Transverse colon (tissue), 4 donors: Measurements from ENCODE around the gene E2F1. TPM values are rescaled to one million over a fixed set of nuclear protein-coding genes. Genes with fewer than 3 reads are reported as not detected.

ENCODE experiments used
- DNase-seq: peaks from one replicate; pipeline ENCODE4 v3.0.0-alpha.2; 2019
- H3K27ac ChIP-seq, 4 donors: fragments of 200-600 bp; sonication (generic); 2 replicates each; pipeline ENCODE4 v1.5.1; 2016 to 2018; ENCODE audit warnings: inconsistent platforms in 4 of 4
- H3K27me3 ChIP-seq: fragments of 200-600 bp; sonication (generic); 2 replicates; pipeline ENCODE4 v1.5.1; 2017; ENCODE audit warnings: inconsistent platforms
- H3K36me3 ChIP-seq, 4 donors: fragments of 200-600 bp; sonication (generic); 2 replicates each; pipeline ENCODE4 v1.5.1; 2017 to 2019; ENCODE audit warnings: inconsistent platforms in 4 of 4
- H3K4me1 ChIP-seq, 4 donors: fragments of 200-600 bp; sonication (generic); 2 replicates each; pipeline ENCODE4 v1.5.1; 2017 to 2020; ENCODE audit warnings: inconsistent platforms in 4 of 4
- H3K4me3 ChIP-seq, 4 donors: fragments of 200-600 bp; sonication (generic); 1 replicate in 1 of 4; 2 replicates in 3 of 4; pipeline versions ENCODE4 v1.5.1 to v1.6.1; 2017 to 2019; ENCODE audit warnings: inconsistent platforms in 4 of 4
- H3K9me3 ChIP-seq, 2 donors: fragments of 200-600 bp; sonication (generic); 2 replicates each; pipeline ENCODE4 v1.5.1; 2017 to 2019; ENCODE audit warnings: inconsistent platforms in 2 of 2
- EP300 ChIP-seq: sonication (generic); formaldehyde crosslinking; IDR thresholded peaks from one replicate; pipeline ENCODE4 v1.6.1; 2017; ENCODE audit warnings: antibody characterized with exemption, low read depth
- POLR2A ChIP-seq: fragments of 450-650 bp; IDR thresholded peaks from one replicate; pipeline ENCODE4 v1.6.1; 2016; ENCODE audit warnings: antibody characterized with exemption, mild to moderate bottlenecking, moderate library complexity
- POLR2AphosphoS5 ChIP-seq, 3 donors: sonication (generic); formaldehyde crosslinking; IDR thresholded peaks; one replicate each; pipeline ENCODE4 v1.6.1; 2016; ENCODE audit warnings: antibody characterized with exemption in 3 of 3
- WGBS, 2 donors: methylation state at CpG; one replicate each; pipeline ENCODE4 v1.1.5; 2018; ENCODE audit warnings: low coverage in 1 of 2; 5-methylcytosine and 5-hydroxymethylcytosine counted together
- in situ Hi-C, 4 donors: fragments of 200-750 bp; cut with MboI; loops; one replicate each; pipeline versions ENCODE4 v1.15.0 to v1.15.1; 2017; ENCODE audit warnings: low sequenced_read_pairs in 3 of 4, low pct_ligation_motif_present in 1 of 4, low pct_unique_long_range_greater_than_20kb in 1 of 4
- intact Hi-C: fragments of 100-400 bp; cut with DNase I; formaldehyde crosslinking; loops from one replicate; pipeline ENCODE4 v1.15.1; 2023; ENCODE audit warnings: low total_unique reads
- total RNA-seq, 4 donors: library from RNA; depleted of rRNA; stranded (reverse); fragments of >200 nt; gene quantifications; one replicate each; pipeline ENCODE4 v1.1.0, GENCODE V29; 2016
- TF ChIP-seq, protein P1 (sequence below), 5 experiments: fragments of 200-600 bp in 3 of 5; fragments of 450-650 bp in 2 of 5; sonication (generic) in 3 of 5; IDR thresholded peaks; 1 replicate in 2 of 5; 2 replicates in 3 of 5; pipeline ENCODE4 v1.5.1; 2016 to 2017; ENCODE audit warnings: antibody characterized with exemption in 5 of 5, inconsistent platforms in 3 of 5, mild to moderate bottlenecking in 2 of 5, moderate library complexity in 1 of 5

E2F1 gene
- total RNA-seq, 4 donors from 2014 or later = 1.2 to 2.7 (median 2.1) TPM; not detected in 1

DNA sequence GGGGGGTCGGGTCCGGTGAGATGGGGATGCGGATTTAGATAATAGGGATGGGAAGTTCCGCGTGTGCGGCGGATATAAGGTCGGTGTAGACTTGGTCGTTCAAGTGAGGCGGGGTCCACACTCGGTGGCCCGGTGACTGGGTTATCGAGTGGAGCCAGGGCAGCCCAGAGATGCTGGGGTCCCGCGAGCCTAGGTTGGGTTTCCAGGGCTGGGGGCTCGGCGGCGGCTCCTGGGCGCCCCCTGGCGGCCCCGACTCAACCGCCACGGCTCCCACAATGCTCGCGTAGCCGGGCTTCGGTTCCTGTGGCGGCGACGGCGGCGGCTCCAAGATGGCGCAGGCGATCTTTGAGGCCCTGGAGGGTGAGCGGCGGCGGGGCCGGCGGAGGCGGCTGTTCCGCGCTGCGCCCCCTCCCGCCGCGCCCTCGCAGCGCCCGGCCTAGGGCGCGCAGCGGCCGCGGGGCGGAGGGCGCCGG, 45.5 kb upstream of the E2F1 start, which contains the start of gene ZNF341:
Gene ZNF341 (plus strand): TSS at position 304 of the 473 bp plus-strand sequence. CDS start 26 bp downstream, at position 330.
- Histone ChIP-seq H3K27ac (peak within 1 kb of the TSS; percentile 83 to 99 (median 96)), H3K27me3 (no peaks in the 10 kb centered on the region), H3K4me1 (peaks cover 17 to 30% (median 22%) of the 10 kb centered on the region in 4 donors), H3K36me3 (no peaks in the 10 kb centered on the region), H3K4me3 (peak within 1 kb of the TSS; percentile 44 to 57 (median 50)), H3K9me3 (peaks cover 6 to 7% of the 10 kb centered on the region in 2 donors)
- peak; percentile 91 for DNase-seq
- TF ChIP-seq EP300 = no peak
- no peak for TF ChIP-seq POLR2A
- TF ChIP-seq, protein P1, sequence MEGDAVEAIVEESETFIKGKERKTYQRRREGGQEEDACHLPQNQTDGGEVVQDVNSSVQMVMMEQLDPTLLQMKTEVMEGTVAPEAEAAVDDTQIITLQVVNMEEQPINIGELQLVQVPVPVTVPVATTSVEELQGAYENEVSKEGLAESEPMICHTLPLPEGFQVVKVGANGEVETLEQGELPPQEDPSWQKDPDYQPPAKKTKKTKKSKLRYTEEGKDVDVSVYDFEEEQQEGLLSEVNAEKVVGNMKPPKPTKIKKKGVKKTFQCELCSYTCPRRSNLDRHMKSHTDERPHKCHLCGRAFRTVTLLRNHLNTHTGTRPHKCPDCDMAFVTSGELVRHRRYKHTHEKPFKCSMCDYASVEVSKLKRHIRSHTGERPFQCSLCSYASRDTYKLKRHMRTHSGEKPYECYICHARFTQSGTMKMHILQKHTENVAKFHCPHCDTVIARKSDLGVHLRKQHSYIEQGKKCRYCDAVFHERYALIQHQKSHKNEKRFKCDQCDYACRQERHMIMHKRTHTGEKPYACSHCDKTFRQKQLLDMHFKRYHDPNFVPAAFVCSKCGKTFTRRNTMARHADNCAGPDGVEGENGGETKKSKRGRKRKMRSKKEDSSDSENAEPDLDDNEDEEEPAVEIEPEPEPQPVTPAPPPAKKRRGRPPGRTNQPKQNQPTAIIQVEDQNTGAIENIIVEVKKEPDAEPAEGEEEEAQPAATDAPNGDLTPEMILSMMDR (IDR thresholded peaks at IDR 0.05) = peak; percentile 85 to 95 (median 90)
- no peak for TF ChIP-seq POLR2AphosphoS5 (IDR thresholded peaks at IDR 0.05)
- in situ Hi-C loops (no loop called here), intact Hi-C loops (no loop called here)
- 13% methylated on average over 27 of the region's 57 CpGs; no CpG with 5 or more reads in 1 of the 2 donors for whole genome bisulfite sequencing, 2 donors

DNA sequence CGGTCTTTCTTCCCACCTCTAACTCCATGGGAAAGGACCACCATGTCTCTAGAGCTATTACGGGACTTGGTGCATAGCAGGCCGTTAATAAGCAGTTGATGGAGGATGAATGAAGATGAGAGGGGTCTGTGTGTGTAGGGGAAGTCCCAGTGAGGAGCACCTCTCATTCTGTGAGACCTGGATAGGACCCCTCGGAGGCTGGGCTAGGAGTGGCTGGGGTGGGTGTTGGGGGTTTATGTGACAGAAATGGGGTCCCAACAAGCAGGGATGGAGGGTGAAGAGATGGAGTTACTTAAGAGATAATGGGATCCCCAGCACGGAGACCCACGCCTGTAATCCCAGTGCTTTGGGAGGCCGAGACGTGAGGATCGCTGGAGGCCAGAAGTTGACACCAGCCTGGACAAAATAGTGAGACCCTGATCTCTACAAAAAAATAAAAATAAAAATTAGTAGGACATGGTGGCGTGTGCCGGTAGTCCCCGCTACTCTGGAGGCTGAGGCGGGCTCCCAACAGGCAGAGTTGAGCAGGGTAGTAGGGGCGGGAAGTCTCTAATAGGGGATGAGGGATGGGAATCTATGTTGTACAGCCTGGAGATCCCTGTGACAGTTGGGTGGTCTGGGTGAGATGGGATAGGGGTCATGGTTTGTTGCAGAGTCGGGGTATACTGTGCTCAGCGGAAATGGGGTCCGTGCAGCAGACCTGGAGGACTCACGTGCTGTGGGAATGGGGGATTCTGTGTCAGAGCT, 44.9 kb upstream of the E2F1 start:
- no peaks in the 10 kb centered on the region for H3K36me3 ChIP-seq
- intact Hi-C loops (no loop called here), in situ Hi-C loops (no loop called here)
- 86 to 100% methylated on average over 1 to 18 of the region's 18 CpGs for WGBS, 2 donors
- no peak for DNase-seq
- H3K27ac ChIP-seq = peak overlapping the region; percentile 83 to 99 (median 96)
- TF ChIP-seq, protein P1 (IDR thresholded peaks at IDR 0.05) = no peak
- TF ChIP-seq POLR2AphosphoS5 (IDR thresholded peaks at IDR 0.05) = no peak
- no peak for TF ChIP-seq EP300
- TF ChIP-seq POLR2A = no peak
- peaks cover 0 to 2% of the 10 kb centered on the region in 2 donors for H3K9me3 ChIP-seq
- peak overlapping the region; percentile 25 to 57 (median 40) for H3K4me3 ChIP-seq
- peaks cover 17 to 30% (median 22%) of the 10 kb centered on the region in 4 donors for H3K4me1 ChIP-seq
- H3K27me3 ChIP-seq = no peaks in the 10 kb centered on the region

DNA sequence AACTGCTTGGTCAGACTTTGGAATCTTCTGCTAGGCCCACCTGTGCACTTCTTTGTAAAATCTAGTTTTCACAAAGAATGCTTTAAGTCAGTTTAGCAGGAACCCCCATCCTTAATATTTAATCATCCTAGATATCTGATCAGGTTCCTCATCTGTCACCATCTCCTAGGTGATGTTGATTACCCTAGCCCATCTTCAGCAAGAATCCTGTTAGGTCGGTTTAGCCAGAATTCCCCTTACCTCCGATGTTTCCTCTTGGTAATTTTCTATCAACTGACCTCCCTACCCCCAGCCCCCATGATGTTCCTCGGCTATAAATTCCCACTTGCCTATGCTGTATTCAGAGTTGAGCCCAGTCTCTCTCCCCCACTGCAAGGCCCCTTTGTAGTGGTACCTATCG, 42.9 kb upstream of the E2F1 start:
- Histone ChIP-seq H3K27ac (no peak overlapping the region), H3K9me3 (no peaks in the 10 kb centered on the region), H3K4me1 (peaks cover 12 to 26% (median 18%) of the 10 kb centered on the region in 4 donors), H3K36me3 (no peaks in the 10 kb centered on the region), H3K4me3 (no peak overlapping the region), H3K27me3 (no peaks in the 10 kb centered on the region)
- 71 to 77% methylated on average over 4 of the region's 4 CpGs for WGBS, 2 donors
- no peak for DNase-seq
- TF ChIP-seq, protein P1 (IDR thresholded peaks at IDR 0.05) = no peak
- TF ChIP-seq POLR2A = no peak
- TF ChIP-seq POLR2AphosphoS5 (IDR thresholded peaks at IDR 0.05) = no peak
- TF ChIP-seq EP300 = no peak
- in situ Hi-C loops = no loop called here
- intact Hi-C loops = no loop called here

DNA sequence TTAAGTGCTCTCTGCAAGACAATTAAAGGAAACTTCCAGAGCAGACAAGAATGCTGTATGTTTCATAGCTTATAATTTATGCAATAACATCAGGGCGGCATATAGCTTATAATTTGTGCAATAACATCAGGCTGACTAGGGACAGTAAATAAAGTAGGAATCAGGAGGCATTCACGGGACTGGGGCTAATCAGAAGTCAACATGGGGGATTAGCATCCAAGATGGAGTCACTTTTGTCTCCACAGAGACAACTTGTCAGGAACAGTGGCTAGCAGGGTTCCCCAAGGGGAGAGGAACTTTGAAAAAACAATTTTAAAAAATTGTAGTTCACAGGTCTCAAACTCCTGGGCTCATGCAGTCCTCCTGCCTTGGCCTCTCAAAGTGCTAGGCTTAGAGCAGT, 42.3 kb upstream of the E2F1 start:
- Histone ChIP-seq H3K4me1 (peaks cover 6 to 19% (median 12%) of the 10 kb centered on the region in 4 donors), H3K4me3 (no peak overlapping the region), H3K27me3 (no peaks in the 10 kb centered on the region), H3K27ac (no peak overlapping the region), H3K36me3 (no peaks in the 10 kb centered on the region), H3K9me3 (no peaks in the 10 kb centered on the region)
- no peak for TF ChIP-seq POLR2A
- no peak for TF ChIP-seq POLR2AphosphoS5 (IDR thresholded peaks at IDR 0.05)
- TF ChIP-seq, protein P1 (IDR thresholded peaks at IDR 0.05) = no peak
- TF ChIP-seq EP300 = no peak
- in situ Hi-C loops = no loop called here
- no peak for DNase-seq
- intact Hi-C loops = no loop called here
- 72 to 77% methylated on average over 2 of the region's 2 CpGs for WGBS, 2 donors
